ENCODE measurements around the gene GADD45G.
A peak's percentile ranks its signal among the peaks of the same experiment; 100 is the strongest.

The GADD45G gene

GRCh38 chr9:89610391-89610925 lies 5.6 kb downstream of the GADD45G start:
- DNase-seq: no peak

GRCh38 chr9:89611425-89611824 lies 6.6 kb downstream of the GADD45G start:
- DNase-seq: no peak

GRCh38 chr9:89612566-89613278 lies 7.9 kb downstream of the GADD45G start:
- DNase-seq: no peak

- DNase-seq: peak; percentile 67
Measured at GRCh38 chr9:89613912-89614892, 9.4 kb downstream of the GADD45G start.

- DNase-seq: no peak
Measured at GRCh38 chr9:89615661-89616060, 10.8 kb downstream of the GADD45G start.

GRCh38 chr9:89616411-89616810 lies 11.6 kb downstream of the GADD45G start:
- no peak for DNase-seq

GRCh38 chr9:89617978-89618377 lies 13.2 kb downstream of the GADD45G start:
- DNase-seq: no peak

- no peak for DNase-seq
Measured at GRCh38 chr9:89619019-89619418, 14.2 kb downstream of the GADD45G start.

- DNase-seq: no peak
Measured at GRCh38 chr9:89619424-89620138, 14.8 kb downstream of the GADD45G start.

- no peak for DNase-seq
Measured at GRCh38 chr9:89621031-89621430, 16.2 kb downstream of the GADD45G start.

GRCh38 chr9:89621676-89622075 lies 16.9 kb downstream of the GADD45G start:
- DNase-seq: no peak

GRCh38 chr9:89622933-89623861 lies 18.4 kb downstream of the GADD45G start:
- no peak for DNase-seq

GRCh38 chr9:89623925-89624420 lies 19.2 kb downstream of the GADD45G start:
- DNase-seq: no peak

- DNase-seq: no peak
Measured at GRCh38 chr9:89625721-89626687, 21.2 kb downstream of the GADD45G start.

GRCh38 chr9:89626741-89627265 lies 22.0 kb downstream of the GADD45G start:
- DNase-seq: no peak

GRCh38 chr9:89628601-89629000 lies 23.8 kb downstream of the GADD45G start:
- no peak for DNase-seq

- DNase-seq: no peak
Measured at GRCh38 chr9:89629081-89629976, 24.5 kb downstream of the GADD45G start.

GRCh38 chr9:89630508-89630907 lies 25.7 kb downstream of the GADD45G start:
- no peak for DNase-seq

- no peak for DNase-seq
Measured at GRCh38 chr9:89631384-89631783, 26.6 kb downstream of the GADD45G start.

All from fibroblast of upper back skin (primary cell).